NK-92 (cell line): Measurements from ENCODE around the gene ADH4.
"Not testable (repeated sequence)": the region's sequence is repeated elsewhere in the genome, so short reads cannot be mapped to it uniquely, and the experiment has no call there.

Experiments
- DNase-seq: peaks from one replicate; lab custom pipeline; 2025; ENCODE audit not compliant: unreplicated experiment; lab: John Stamatoyannopoulos, UW

Gene ADH4

DNA sequence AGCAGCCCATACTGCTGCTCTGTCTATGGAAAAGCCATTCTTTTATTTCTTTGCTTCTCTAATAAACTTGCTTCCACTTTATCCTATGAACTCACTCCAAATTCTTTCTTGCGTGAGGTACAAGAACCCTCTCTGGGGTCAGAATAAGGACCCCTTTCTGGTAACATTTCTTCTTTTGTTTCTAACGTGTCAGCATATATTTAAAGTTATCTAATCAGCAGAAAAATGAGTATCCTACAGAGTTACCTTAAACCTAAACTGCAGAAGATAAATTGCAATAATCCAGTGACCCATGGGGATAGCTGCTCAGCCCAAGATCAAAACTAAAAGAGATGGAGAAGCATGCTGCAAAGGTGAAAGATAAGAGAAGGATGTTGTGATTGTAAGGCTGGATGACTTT, 59.5 kb downstream of the ADH4 start:
- no peak for DNase-seq

DNA sequence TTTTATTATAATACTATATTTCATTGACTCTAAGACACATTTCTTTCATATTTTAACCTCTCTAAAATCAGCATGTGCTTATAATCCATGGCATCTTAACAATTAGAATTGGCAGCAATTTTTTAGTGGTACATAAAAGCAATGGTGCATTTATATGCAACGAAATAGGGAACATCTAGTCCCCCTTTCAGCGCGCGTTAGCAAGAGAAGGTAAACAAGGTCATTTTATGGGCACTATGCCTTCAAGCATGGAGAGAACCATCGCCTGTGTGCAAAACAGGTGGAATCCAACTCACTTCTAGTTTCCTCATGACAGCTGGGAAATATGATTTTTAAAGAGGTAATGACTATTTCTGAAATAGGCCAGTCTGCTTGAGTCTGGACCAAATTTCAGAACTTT, 61.9 kb downstream of the ADH4 start:
- no peak for DNase-seq

DNA sequence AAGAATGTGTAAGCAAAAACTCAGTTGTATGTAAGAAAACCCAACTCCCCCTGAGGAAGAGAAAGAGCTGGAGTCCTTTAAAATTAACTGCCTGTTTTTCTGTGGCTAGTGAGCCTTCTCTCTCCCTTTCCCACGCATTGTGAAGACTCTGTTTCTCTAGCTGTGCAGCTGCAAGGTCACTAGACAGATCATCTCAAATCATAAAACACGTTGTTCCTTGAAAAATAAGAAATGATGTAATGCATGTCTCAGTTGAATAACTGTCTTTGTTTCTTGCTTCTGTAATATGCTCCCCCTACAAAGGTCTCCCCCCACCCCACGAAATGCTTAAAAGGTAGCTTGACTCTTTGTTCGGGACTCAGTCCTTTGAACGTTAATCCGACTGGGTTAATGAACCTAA, 63.2 kb downstream of the ADH4 start:
- not testable (repeated sequence) for DNase-seq

DNA sequence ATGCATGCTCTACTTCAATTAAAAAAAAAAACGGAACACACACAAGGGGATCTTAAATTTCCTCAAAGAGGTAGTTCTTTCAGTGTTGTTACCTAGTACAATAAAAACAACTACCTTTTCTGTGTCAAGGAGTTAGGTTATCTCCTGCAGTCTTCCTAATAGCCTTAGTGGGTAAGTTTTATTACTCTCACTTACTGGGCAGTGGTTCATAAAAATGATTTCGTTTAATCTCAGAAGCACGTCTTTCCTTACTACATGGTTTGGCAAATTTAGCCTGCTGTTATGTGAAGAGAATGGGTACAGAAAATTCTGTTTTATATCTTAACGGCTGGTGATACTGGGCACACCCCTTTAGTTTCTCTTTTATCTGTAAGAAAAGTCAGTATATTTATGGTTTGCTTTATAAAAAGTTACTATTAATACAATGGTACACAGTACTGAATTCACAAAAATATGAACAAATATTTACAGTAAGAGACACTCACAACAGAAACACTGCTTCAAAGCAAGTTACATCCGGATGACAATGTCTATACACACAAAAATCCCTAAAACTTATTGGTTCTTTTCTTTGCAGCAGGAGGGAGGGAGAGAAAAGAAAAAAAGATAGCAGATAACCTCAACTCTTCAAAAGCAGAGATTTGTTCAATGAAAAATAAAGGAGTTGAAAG, 64.3 kb downstream of the ADH4 start:
- DNase-seq, result no peak

DNA sequence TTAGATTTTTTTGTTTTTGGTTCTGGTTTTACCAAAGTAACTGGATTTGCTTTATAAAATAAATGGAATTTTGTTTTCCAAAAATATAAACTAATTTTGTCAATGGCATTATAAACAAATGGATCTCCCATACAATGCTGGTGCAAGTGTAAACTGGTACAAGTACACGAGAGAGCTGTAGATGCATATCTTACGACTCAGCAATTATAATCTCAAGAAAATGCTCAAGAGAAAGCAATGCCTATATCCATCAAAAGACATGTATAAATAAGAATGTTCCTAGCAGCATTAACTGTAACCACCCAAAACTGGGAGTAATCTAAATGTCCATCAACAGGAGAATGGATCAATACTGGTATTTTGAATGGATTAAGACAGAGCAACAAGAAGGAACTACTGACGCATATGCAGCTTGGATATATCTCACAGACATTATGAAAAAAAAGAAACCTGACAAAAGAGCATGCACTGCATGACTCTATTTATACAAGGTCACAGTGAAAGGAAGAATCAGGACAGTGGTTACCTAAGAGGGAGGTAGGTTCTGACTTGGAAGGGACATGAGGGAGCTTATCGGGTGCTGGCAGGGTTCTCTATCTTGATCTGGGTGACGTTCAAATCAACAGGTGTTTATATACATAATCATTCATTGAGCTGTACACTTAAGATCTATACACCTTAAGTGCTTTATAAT, 65.0 kb downstream of the ADH4 start:
- DNase-seq, result no peak

DNA sequence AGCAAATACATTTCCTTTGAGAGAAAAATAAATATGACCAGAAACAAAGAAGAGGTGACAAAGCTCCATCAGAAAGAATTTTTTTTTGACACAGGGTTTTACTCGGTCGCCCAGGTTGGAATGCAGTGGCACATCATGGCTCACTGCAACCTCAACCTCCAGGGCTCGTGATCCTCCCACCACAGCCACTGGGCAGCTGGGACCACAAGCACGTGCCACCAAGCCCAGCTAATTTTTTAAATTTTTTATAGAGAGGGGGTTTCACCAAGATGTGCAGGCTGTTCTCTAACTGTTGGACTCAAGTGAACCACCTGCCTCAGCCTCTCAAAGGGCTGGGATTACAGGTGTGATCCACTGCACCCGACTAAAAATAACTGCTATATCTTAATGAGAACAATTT, 65.8 kb downstream of the ADH4 start:
- DNase-seq, result no peak

DNA sequence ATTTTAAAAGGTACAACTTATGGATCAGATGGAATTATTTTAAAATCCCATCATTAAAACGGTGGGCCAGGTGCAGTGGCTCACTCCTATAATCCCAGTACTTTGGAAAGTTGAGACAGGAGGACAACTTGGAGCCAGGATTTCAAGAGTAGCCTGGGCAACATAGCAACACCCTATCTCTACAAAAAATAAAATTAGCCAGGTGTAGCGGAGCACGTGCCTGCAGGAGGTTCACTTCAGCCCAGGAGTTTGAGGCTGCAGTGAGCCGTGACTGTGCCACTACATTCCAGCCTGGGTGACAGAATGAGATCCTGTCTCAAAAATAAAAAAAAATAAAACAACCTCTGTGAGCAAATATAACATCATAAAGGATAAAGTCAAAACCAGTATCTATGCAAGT, 66.9 kb downstream of the ADH4 start:
- DNase-seq, result no peak

DNA sequence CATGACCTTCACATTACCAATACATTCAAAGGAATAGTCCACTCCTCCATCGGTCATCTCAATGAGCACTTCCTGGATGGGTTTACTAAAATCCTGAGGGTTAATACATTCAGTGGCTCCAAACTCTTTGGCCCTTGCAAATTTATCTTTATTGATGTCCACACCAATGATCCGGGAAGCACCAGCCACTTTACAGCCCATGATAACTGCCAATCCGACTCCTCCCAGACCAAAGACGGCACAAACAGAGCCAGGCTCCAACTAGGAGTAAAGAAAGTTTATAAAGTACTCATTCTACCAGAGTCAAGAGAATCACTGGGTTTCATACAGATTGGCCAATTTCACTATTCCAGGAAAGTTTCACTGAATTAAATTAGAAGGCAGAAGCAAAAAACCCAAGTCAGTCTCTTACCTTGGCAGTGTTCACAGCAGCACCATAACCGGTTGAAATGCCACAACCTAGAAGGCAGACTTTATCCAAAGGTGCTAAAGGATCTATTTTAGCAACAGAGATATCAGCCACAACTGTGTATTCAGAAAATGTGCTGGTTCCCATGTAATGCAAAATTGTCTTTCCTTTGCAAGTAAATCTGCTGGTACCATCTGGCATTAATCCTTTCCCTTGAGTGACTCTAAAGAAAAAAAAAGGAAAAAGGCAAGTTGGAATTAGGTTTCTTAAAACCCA, 67.7 kb downstream of the ADH4 start:
- DNase-seq, result no peak

DNA sequence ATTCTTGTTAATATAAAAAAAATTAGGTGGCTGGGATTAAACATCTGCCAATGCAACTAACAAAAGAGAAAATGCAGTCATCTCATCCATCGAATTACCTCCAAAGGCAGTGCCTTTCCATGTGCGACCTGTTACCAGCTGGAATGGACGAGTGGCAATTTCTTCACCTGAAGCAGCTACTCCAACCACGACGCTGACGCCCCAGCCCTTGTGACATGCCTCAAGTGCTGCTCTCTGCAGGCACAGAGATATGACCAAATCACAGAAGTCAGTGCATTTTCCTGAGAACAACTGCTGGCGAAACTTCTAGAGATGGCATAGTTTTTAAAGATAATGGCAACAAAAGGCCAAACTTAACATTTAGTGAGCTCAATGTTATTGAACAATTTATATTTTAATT, 69.3 kb downstream of the ADH4 start:
- no peak for DNase-seq
